ENCODE measurements around the gene EMC8.

EMC8 gene

DNA sequence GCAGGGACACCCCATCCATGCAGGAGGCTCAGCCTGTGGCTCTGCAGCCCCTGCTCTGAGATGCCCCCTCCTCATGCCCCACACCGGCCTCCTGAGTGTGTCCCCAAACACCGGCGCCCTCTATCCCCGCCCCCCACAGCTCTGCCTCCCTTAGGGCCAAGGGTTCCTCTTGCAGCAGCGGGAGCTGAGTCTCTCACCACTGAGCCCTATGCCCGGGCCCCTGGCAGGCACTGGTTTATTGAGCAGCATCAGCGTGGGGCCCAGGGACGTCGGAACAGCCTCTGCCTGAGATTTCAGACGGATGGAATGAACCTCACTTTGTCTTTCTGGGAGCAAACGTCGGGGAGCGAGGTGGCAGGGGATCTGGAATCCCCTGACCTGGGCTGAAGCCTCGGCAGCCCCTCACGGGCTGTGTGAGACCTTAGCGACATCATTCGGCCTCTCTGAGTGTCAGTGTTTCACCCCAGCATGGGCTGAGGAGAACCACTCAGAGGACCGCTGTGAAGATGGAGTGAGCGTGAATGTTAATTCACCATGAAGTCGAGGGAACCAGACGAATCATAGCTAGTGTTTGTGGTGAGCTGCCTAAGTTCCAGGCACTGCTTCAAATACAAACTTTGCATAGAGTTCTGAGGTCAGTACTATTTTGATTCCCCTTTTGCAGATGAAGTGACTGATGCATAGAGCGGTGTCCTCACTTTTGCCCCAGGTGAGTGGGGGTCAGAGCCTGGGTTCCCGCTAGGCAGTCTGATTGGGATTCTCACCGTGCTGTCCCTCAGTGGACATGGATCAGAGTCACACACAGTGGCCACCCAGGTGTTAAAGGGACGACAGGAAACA, 43.2 kb downstream of the EMC8 start:
- TF ChIP-seq POLR2A (IDR thresholded peaks at IDR 0.05; ENCODE audit: low read length), result no peak
- no peak for TF ChIP-seq GATA1 (IDR thresholded peaks at IDR 0.05; ENCODE audit: low read depth, low read length)
- DNase-seq, result no peak

DNA sequence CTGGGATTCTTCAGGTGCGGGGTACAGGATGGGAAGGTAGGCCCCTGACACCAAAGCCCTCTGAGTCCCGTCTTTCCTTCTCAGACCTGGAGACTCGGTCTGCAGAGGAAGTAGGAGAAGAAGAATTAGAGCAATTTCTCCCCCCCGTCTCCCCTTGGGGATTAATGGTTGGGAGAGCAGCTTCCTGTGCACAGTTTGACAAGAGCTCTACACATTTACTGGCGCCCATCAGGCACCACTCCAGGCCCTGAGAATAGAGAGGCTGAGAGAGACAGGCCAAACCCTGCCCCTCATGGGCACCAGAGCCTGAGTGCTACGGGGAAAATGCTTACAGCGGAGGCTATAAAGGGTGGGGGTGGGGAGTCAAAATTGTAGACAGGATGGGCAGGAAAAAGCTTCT, 44.9 kb downstream of the EMC8 start:
- no peak for DNase-seq
- TF ChIP-seq GATA1 (IDR thresholded peaks at IDR 0.05; ENCODE audit: low read depth, low read length) (no peak), POLR2A (IDR thresholded peaks at IDR 0.05; ENCODE audit: low read length) (no peak)

DNA sequence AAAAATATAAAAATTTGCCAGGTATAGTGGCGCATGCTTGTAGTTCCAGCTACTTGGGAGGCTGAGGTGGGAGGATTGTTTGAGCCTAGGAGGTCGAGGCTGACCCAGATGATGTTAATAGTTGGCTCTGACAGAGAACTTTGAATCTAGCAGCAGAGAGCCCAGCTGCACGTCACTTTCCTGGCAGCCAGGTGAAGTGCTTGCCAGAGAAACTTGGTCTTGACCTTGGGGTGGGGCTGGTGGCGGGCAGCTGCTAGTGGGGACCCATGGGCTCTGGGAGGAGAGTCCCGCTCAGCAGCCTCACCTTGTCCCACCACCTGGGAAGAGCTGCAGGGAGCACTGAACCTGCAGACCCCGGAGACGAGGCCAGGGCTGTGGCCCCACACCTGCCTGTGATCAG, 45.4 kb downstream of the EMC8 start:
- no peak for TF ChIP-seq GATA1 (IDR thresholded peaks at IDR 0.05; ENCODE audit: low read depth, low read length)
- no peak for TF ChIP-seq POLR2A (IDR thresholded peaks at IDR 0.05; ENCODE audit: low read length)
- no peak for DNase-seq

DNA sequence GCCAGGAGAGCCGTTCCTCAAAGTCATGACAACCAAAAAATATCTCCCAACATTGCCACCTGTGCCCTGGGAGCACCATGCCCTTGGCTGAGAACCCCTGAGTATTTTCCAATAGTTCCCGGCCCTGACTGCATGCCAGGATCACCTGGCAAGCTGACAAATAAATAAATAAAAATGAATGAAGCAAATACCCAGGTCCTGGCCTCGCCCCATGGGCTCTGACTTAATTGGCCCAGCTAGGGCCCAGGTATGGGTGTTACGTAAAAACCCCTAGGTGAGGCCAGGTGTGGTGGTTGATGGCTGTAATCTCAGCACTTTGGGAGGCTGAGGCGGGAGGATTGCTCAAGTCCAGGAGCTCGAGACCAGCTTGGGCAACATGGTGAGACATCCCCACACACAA, 45.8 kb downstream of the EMC8 start:
- TF ChIP-seq POLR2A (IDR thresholded peaks at IDR 0.05; ENCODE audit: low read length) (no peak), GATA1 (IDR thresholded peaks at IDR 0.05; ENCODE audit: low read depth, low read length) (no peak)

DNA sequence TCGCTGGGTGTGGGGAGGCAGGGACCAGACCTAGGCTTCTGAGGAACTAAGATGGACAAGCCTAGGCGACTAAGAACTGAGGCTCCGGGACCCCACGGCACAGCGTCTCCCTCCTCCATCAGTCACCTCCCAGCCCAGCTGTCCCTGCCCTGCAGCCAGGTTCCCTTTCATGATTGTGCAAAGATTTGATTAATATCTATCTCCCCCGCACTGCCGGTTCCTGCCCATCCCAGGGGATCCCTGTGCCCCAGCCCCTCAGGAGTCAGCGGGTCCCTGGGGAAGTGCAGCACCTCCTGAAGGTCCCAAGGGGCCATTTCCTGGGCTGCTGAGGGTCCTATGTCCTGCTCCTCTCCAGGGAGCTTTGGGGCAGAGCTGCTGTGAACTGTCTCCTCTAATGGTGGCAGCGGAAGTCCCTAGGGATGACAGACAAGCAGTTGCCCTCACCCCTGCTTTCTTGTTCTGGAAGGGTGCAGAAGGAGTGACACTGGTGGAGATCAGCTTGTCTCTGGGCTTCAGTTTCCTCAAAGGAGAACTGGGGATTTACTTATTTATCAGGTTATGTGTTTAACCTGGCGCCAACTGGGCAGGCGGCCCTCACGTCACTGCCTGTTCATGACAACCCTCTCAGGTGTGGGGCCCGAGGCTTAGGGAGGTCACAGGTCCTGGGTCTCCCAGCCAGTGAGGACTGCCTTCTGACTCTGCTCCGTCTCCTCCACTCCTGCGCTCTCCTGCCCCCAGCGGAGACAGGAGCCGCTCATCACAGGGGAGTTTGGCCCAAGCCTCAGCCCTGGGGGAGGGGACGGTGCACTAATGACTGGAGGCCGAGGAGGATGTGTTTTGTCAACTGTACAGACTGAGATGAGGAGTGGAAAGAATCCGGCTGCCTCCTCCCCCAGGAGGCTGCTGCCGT, 46.6 kb downstream of the EMC8 start:
- TF ChIP-seq POLR2A (IDR thresholded peaks at IDR 0.05; ENCODE audit: low read length) (no peak), GATA1 (IDR thresholded peaks at IDR 0.05; ENCODE audit: low read depth, low read length) (no peak)
- no peak for DNase-seq

More for the DNA sequence above, 45.8 kb downstream of the EMC8 start:
- no peak for DNase-seq

DNA sequence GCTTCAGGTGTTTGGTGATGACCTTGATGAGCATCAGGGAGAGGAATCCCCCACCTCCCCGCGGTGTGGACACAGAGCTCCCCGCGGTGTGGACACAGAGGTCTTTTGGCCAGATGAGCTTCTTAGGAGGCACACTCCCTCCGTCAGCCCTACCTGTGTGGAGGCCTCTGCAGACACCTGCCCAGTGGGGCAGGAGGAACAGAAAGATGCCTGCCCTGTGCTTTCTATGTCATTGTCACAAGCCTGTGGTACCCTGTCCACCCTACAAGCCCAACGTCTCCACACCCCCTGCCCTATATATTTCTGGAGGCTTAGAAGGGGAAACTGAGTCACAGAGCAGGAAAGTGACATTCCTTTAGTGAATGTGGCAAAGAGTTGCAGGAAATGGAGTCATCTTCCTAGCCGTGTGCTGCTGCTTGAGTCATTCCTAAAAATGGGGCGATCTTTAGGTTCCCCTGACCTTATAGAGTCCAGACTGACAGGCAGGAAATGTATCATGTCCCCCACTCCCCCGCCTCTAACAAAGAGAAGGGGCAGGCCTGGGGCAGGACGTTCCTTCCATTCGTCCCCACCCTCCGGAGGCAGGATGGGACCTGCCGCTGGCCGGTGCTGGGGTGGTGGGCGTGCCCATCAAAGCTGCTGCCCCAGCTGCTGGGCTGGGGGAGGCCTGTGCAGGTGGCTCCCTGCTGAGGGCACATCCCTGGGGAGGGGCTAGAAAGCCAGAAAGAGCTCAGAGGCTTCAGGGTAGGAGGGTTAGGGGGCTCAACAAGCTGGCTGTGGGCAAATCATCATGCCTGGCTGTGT, 47.4 kb downstream of the EMC8 start:
- DNase-seq, result no peak
- TF ChIP-seq GATA1 (IDR thresholded peaks at IDR 0.05; ENCODE audit: low read depth, low read length) (no peak), POLR2A (IDR thresholded peaks at IDR 0.05; ENCODE audit: low read length) (no peak)

DNA sequence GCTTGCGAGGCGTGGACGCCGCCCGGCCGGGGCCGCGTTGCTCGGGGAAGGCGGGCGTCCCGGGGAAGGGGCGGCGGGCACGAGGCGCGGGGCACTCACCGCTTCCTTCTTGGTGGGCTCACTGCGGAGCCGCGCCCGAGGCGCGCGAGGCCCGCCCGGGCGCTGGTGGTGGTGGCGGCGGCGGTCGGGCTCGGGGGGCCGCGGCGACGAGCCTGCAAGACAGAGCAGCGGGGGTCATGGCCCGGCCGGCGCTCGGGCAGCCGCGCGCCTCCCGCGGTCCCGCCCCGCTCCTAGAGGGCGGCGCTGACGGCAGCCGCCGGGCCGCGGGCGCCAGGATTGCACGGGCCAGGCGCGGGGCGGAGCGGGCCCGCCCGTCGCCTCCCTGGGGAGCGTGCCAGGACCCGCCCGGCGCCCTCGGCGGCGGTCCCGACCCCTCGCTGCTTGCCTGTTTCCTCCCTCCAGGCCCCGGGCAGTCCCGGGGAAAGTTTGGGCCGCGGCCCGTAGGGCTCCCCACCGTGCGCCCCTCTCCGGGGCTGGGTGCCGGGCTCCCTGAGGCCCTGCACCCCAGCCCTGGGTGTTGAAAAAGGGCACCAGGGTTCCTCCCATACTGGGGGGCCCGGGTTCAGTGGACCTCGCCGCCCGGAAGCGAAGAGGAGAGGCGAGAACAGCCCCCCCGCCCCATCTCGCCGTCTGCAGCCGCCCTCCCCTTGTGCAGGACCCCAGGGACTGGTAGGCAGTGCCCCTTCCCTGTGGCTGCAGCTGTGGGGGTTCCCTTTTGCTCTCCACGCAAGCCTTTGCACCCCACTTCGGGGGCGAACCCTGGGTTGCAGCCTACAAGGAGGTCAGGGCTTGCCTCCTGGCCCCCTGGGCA, 48.3 kb downstream of the EMC8 start, which contains the start of gene C16orf74:
Gene C16orf74 (minus strand): TSS at position 270 of the 871 bp plus-strand sequence. CDS start 15,879 bp downstream, outside the sequence.
- TF ChIP-seq POLR2A (IDR thresholded peaks at IDR 0.05; ENCODE audit: low read length) (no peak), GATA1 (IDR thresholded peaks at IDR 0.05; ENCODE audit: low read depth, low read length) (no peak)
- peak; percentile 48 to 70 for DNase-seq

DNA sequence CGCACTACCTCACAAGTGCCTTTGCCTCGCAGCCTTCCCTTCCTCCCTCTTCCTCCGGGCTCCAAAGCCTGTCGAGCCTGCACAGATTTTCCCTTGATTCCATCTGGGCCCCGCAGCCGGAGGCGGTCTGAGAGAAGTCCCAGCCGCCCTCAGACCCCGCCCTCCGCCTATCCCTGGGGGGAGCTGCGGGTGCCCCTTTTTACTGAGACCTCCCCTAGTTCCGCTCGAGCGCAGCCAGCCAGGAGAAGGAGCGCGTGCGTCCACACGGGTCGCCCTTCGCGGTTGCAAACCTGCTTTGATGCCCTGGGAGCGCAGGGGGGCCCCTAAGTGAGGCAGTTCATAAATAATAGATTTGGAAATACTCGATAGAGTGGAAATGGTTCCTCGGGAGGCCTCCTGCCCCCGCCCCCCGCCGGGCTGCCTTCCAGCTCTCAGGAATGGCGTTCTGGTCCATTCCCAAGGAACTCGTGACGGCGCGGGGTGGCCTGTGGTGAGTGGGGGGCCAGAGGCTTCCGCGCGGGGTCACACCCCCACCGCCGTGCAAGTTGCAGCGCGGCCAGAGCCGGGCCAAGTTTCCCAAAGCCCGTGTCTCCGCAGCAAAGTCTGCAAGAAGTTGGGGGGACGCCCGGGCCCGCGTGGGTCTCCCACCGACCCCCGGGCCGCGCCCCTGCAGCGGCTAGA, 49.1 kb downstream of the EMC8 start:
- TF ChIP-seq GATA1 (IDR thresholded peaks at IDR 0.05; ENCODE audit: low read depth, low read length), result no peak
- TF ChIP-seq POLR2A (IDR thresholded peaks at IDR 0.05; ENCODE audit: low read length), result no peak
- DNase-seq, result no peak

DNA sequence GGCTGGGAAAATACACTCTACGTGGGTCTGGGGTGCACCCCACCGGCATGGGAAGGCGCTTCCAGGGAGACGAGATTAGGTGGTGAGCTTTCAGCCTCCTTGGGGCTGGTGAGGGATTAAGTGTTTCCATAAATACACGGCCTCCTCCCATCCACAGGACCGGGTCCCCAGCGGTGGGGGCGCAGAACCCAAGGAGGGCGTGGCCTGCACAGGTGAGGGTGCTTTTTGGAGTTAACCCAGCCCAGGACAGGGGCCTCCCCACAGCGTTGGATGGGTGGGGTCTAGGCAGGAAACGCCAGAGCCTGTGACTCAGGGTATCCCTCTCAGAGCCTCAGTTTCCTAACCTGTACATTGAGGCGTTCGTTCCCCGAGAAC, 49.6 kb downstream of the EMC8 start:
- no peak for DNase-seq
- TF ChIP-seq POLR2A (IDR thresholded peaks at IDR 0.05; ENCODE audit: low read length) (no peak), GATA1 (IDR thresholded peaks at IDR 0.05; ENCODE audit: low read depth, low read length) (no peak)

DNA sequence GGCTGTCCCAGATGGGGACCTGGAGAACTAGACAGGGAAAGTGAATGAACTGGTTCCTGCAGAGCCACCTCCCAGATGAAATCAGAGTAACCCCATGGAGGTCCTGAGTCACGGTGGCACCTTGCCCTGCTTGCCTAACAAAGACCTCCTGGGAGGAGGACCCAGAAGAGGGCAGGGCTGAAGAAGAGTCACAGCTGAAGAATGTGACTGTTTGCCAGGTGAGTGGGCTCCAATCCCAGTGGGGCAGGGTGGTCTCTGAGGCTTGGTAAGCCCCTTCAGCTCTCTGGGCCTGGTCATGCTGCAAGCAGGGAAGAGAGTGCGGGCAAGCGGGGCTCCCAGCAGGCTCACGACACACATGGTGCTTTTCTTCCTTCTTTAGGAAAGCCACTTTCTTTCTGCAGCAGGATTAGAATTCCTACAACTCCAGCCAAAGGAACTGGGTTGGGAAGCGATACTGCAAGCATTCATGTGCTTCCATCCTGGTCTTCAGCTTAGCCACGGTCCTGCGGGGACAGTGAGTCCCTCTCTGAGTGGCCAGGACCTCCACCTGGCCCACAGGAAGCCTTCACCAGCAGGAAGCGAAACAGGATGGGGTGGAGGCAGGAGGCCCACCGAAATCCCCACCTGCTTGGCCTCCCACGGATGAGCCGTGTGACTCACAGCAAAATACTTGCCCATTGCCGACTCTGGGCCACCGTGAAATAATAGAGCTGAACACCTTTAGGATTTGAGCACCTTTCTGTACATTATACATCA, 52.7 kb downstream of the EMC8 start:
- DNase-seq, result no peak
- TF ChIP-seq GATA1 (IDR thresholded peaks at IDR 0.05; ENCODE audit: low read depth, low read length) (no peak), POLR2A (IDR thresholded peaks at IDR 0.05; ENCODE audit: low read length) (no peak)

DNA sequence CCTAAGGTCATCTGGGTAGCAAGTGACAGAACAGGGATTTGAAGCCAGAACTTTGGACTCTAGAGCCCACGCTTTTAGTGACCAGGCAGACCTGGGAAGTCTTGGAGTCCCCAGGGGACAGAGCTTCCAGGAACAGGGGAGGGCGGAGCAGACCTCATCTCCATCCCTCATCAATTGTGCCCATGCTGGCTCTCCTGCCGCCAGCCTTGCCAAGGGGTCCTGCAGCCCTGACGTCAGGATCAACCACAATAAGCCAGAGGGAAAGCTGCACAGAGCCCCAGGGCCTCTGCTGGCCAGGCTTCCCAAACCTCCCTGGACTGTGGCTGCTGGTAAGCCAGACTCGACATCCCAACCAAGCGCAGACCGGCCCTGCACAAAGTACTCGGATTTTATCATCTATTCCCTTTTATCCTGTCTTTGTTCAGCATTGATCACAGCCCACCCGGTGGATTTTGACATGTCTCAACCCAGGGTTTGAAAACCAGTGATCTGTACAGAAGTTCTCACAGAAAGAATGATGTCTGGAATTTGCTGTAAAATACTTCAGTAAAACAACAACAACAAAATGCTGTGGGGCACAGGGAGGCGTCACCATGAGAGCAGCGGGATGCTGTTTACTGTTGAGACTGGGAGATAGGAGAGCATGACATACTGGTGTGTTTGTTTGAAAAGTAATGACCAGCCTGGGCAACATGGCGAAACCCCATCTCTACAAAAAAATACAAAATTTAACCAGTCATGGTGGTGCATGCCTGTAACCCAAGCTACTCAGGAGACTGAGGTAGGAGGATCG, 60.2 kb downstream of the EMC8 start:
- no peak for TF ChIP-seq POLR2A (IDR thresholded peaks at IDR 0.05; ENCODE audit: low read length)
- TF ChIP-seq GATA1 (IDR thresholded peaks at IDR 0.05; ENCODE audit: low read depth, low read length), result no peak
- DNase-seq, result no peak
